H1 (cell line): ENCODE measurements around the gene SLC15A2. TPM values are rescaled to one million over a fixed set of nuclear protein-coding genes. Genes with fewer than 3 reads are reported as not detected.
A peak's percentile ranks its signal among the peaks of the same experiment; 100 is the strongest.

Source experiments
- CTCF ChIA-PET: fragments of 300-600 bp; sonication (Branson Sonifier 250); formaldehyde crosslinking; loops from one replicate; lab custom pipeline; 2021; ENCODE audit not compliant: partially characterized antibody; lab: Charles Lee
- POLR2A ChIA-PET: fragments of 300-600 bp; sonication (Branson Sonifier 250); formaldehyde crosslinking; loops from one replicate; lab custom pipeline; 2021; ENCODE audit warnings: inconsistent platforms; ENCODE audit not compliant: partially characterized antibody; lab: Charles Lee
- DNase-seq, 2 experiments: peaks; one replicate each; pipeline versions ENCODE4 v3.0.0 to v3.0.0-alpha.2; 2010 to 2022; ENCODE audit warnings: low spot score in 2 of 2, low read depth in 1 of 2, mixed read lengths in 1 of 2
- FAIRE-seq: peaks from 2 replicates; lab custom pipeline; 2011; peaks lifted over from hg19 to GRCh38; lab: Jason Lieb, UNC
- H2AFZ ChIP-seq: 2 replicates; pipeline ENCODE4 v1.8.1; 2012; ENCODE audit warnings: low read length, inconsistent platforms
- H2AK5ac ChIP-seq: 2 replicates; pipeline ENCODE4 v1.6.1; 2013; ENCODE audit warnings: low read depth, low read length
- H2BK120ac ChIP-seq: replicated peaks from 2 replicates; pipeline ENCODE3; 2013; ENCODE audit warnings: low read depth, low read length, inconsistent platforms
- H2BK12ac ChIP-seq: 2 replicates; pipeline ENCODE4 v1.6.1; 2013; ENCODE audit warnings: low read depth, low read length
- H2BK15ac ChIP-seq: 2 replicates; pipeline ENCODE4 v1.6.1; 2013; ENCODE audit warnings: low read length
- H2BK20ac ChIP-seq: 2 replicates; pipeline ENCODE4 v1.6.1; 2013; ENCODE audit warnings: low read length
- H2BK5ac ChIP-seq: 2 replicates; pipeline ENCODE4 v1.6.1; 2013; ENCODE audit warnings: low read depth, low read length
- H3K14ac ChIP-seq: 2 replicates; pipeline ENCODE4 v1.6.1; 2013; ENCODE audit warnings: inconsistent platforms; ENCODE audit not compliant: insufficient read length
- H3K18ac ChIP-seq: 2 replicates; pipeline ENCODE4 v1.6.1; 2013; ENCODE audit warnings: low read length; ENCODE audit errors: extremely low read depth
- H3K23ac ChIP-seq: 2 replicates; pipeline ENCODE4 v1.6.1; 2013; ENCODE audit warnings: inconsistent platforms; ENCODE audit not compliant: insufficient read length
- H3K23me2 ChIP-seq: 2 replicates; pipeline ENCODE4 v1.6.1; 2013; ENCODE audit warnings: low read depth, low read length
- H3K27ac ChIP-seq: 2 replicates; pipeline ENCODE4 v1.6.1; 2011; ENCODE audit warnings: low read depth, low read length, inconsistent platforms
- H3K27me3 ChIP-seq, 4 experiments: replicated peaks in 1 of 4; 1 replicate in 1 of 4; 2 replicates in 3 of 4; pipeline versions ENCODE4 v1.6.1 to v1.8.1; 2011 to 2013; ENCODE audit warnings: low read length in 3 of 4, mild to moderate bottlenecking in 3 of 4, inconsistent platforms in 2 of 4, mixed read lengths in 2 of 4, moderate library complexity in 1 of 4; ENCODE audit not compliant: control insufficient read depth in 3 of 4, insufficient read depth in 3 of 4; ENCODE audit errors: extremely low read depth in 1 of 4
- H3K36me3 ChIP-seq, 4 experiments: 2 replicates each; pipeline versions ENCODE4 v1.6.1 to v1.8.1; 2011 to 2013; ENCODE audit warnings: mild to moderate bottlenecking in 4 of 4, low read length in 3 of 4, moderate library complexity in 2 of 4, control low read depth in 1 of 4, inconsistent platforms in 1 of 4; ENCODE audit not compliant: insufficient read depth in 4 of 4, control insufficient read depth in 2 of 4
- H3K4ac ChIP-seq: replicated peaks from 2 replicates; pipeline ENCODE3; 2013; ENCODE audit warnings: low read length, low read depth, mixed read lengths, inconsistent platforms; ENCODE audit not compliant: insufficient read length
- H3K4me1 ChIP-seq, 4 experiments: replicated peaks in 1 of 4; 1 replicate in 1 of 4; 2 replicates in 3 of 4; pipeline versions ENCODE4 v1.6.1 to v1.8.1; 2011 to 2013; ENCODE audit warnings: low read length in 3 of 4, inconsistent platforms in 2 of 4, mixed read lengths in 1 of 4; ENCODE audit not compliant: insufficient read depth in 4 of 4, control insufficient read depth in 3 of 4
- H3K4me2 ChIP-seq, 2 experiments: 2 replicates each; pipeline versions ENCODE4 v1.6.1 to v1.8.1; 2011 to 2013; ENCODE audit warnings: low read depth in 2 of 2, low read length in 2 of 2, control low read depth in 1 of 2, inconsistent platforms in 1 of 2, mild to moderate bottlenecking in 1 of 2; ENCODE audit not compliant: insufficient read depth in 1 of 2
- H3K4me3 ChIP-seq, 4 experiments: fragments of 200-600, 300-600 bp in 1 of 4; sonication (generic), shearing (Covaris generic), sonication (Bioruptor Twin) in 1 of 4; 2 replicates each; pipeline versions ENCODE4 v1.5.1 to v1.8.1; 2011 to 2016; ENCODE audit warnings: low read length in 4 of 4, low read depth in 3 of 4, control low read depth in 2 of 4, inconsistent platforms in 2 of 4, mild to moderate bottlenecking in 2 of 4, mixed read lengths in 1 of 4, moderate library complexity in 1 of 4; ENCODE audit not compliant: insufficient read depth in 2 of 4; ENCODE audit errors: extremely low read depth in 1 of 4
- H3K56ac ChIP-seq: replicated peaks from 2 replicates; pipeline ENCODE3; 2013; ENCODE audit warnings: low read depth, mild to moderate bottlenecking, mixed read lengths, low read length, inconsistent platforms; ENCODE audit not compliant: insufficient read length
- H3K79me1 ChIP-seq: 2 replicates; pipeline ENCODE4 v1.6.1; 2013; ENCODE audit warnings: low read depth, low read length, control low read depth
- H3K79me2 ChIP-seq, 2 experiments: 2 replicates each; pipeline versions ENCODE4 v1.6.1 to v1.8.1; 2012 to 2013; ENCODE audit warnings: low read length in 2 of 2, mild to moderate bottlenecking in 2 of 2, inconsistent platforms in 1 of 2; ENCODE audit not compliant: insufficient read depth in 2 of 2, control insufficient read depth in 1 of 2
- H3K9ac ChIP-seq, 4 experiments: replicated peaks in 1 of 4; 1 replicate in 1 of 4; 2 replicates in 3 of 4; pipeline versions ENCODE4 v1.6.1 to v1.8.1; 2011 to 2013; ENCODE audit warnings: low read depth in 3 of 4, low read length in 3 of 4, control low read depth in 2 of 4, mild to moderate bottlenecking in 2 of 4, moderate library complexity in 2 of 4, inconsistent platforms in 1 of 4; ENCODE audit errors: extremely low read depth in 1 of 4
- H3K9me3 ChIP-seq, 2 experiments: 2 replicates each; pipeline versions ENCODE4 v1.6.1 to v1.8.1; 2012 to 2013; ENCODE audit warnings: mild to moderate bottlenecking in 2 of 2, moderate library complexity in 2 of 2, control low read depth in 1 of 2, inconsistent platforms in 1 of 2, low read depth in 1 of 2, low read length in 1 of 2, mixed read lengths in 1 of 2; ENCODE audit not compliant: insufficient read depth in 2 of 2
- H4K20me1 ChIP-seq, 2 experiments: replicated peaks in 1 of 2; 2 replicates each; pipeline versions ENCODE3 to v1.8.1; 2011 to 2013; ENCODE audit warnings: inconsistent platforms in 2 of 2, low read length in 2 of 2, mild to moderate bottlenecking in 1 of 2; ENCODE audit not compliant: insufficient read depth in 2 of 2, control insufficient read depth in 1 of 2
- H4K5ac ChIP-seq: 2 replicates; pipeline ENCODE4 v1.6.1; 2013; ENCODE audit warnings: low read length, low read depth, mixed read lengths, inconsistent platforms; ENCODE audit not compliant: insufficient read length
- H4K8ac ChIP-seq: 2 replicates; pipeline ENCODE4 v1.8.0; 2013; ENCODE audit warnings: mild to moderate bottlenecking, moderate library complexity, low read length, inconsistent platforms; ENCODE audit not compliant: insufficient read depth; ENCODE audit errors: extremely low read depth
- H4K91ac ChIP-seq: replicated peaks from 2 replicates; pipeline ENCODE3; 2013; ENCODE audit warnings: low read length, mixed read lengths, inconsistent platforms; ENCODE audit not compliant: insufficient read length
- CBX5 ChIP-seq: fragments of 300-800, 300-1000 bp; sonication (generic); IDR thresholded peaks from 2 replicates; pipeline ENCODE4 v1.7.1; 2016; ENCODE audit warnings: antibody characterized with exemption, low read length, low read depth
- PHF8 ChIP-seq: fragments of 200-600 bp; sonication (generic); conservative IDR thresholded peaks from 2 replicates; pipeline ENCODE4 v1.7.1; 2012; ENCODE audit warnings: low read depth, mild to moderate bottlenecking, inconsistent platforms, low read length, moderate library complexity
- POLR2AphosphoS5 ChIP-seq: IDR thresholded peaks from 2 replicates; pipeline ENCODE4 v1.6.1; 2011; ENCODE audit warnings: low read depth, low read length
- SIN3A ChIP-seq, 2 experiments: IDR thresholded peaks in 1 of 2; conservative IDR thresholded peaks in 1 of 2; 2 replicates each; pipeline ENCODE4 v1.6.1; 2011 to 2012; ENCODE audit warnings: low read length in 2 of 2, improper control_type of control experiment in 1 of 2, low read depth in 1 of 2, mild to moderate bottlenecking in 1 of 2
- SIX5 ChIP-seq: IDR thresholded peaks from 2 replicates; pipeline ENCODE4 v1.6.1; 2011; ENCODE audit warnings: mild to moderate bottlenecking, low read depth, low read length
- SUZ12 ChIP-seq: fragments of 200-600 bp; sonication (generic); IDR thresholded peaks from 2 replicates; pipeline ENCODE4 v1.6.1; 2012; ENCODE audit warnings: mild to moderate bottlenecking, inconsistent platforms, low read length, moderate library complexity, mixed read lengths
- ZNF274 ChIP-seq: IDR thresholded peaks from 2 replicates; pipeline ENCODE4 v1.7.0; 2012; ENCODE audit warnings: low read length, borderline replicate concordance; ENCODE audit errors: extremely low read depth
- WGBS, 2 experiments: shearing (Covaris generic) in 1 of 2; methylation state at CpG; one replicate each; pipeline versions ENCODE4 v1.1.6 to v1.1.7; 2013 to 2015; ENCODE audit warnings: low lambda C conversion rate in 2 of 2, mixed read lengths in 2 of 2, inconsistent platforms in 1 of 2, low coverage in 1 of 2, missing lambda C conversion rate in 1 of 2; ENCODE audit not compliant: insufficient replicate concordance in 2 of 2, insufficient coverage in 1 of 2, insufficient read length in 1 of 2; ENCODE audit errors: extremely low coverage in 1 of 2, missing lambda C conversion rate in 1 of 2; 5-methylcytosine and 5-hydroxymethylcytosine counted together
- polyA plus RNA-seq, 7 experiments: library from polyadenylated mRNA; depleted of rRNA in 3 of 7; stranded (reverse) in 5 of 7; unstranded in 2 of 7; fragments of >200 nt in 5 of 7; fragments of 200-250 nt in 2 of 7; gene quantifications; 1 replicate in 5 of 7; 2 replicates in 1 of 7; 4 replicates in 1 of 7; pipeline versions ENCODE4 v1.2.1 to v1.2.3, GENCODE V29; 2011 to 2013; ENCODE audit warnings: missing spikeins in 2 of 7, mixed read lengths in 2 of 7
- total RNA-seq: library from RNA; stranded (reverse); fragmentation: NEBNext Ultra II Directional; extraction: Animal tissue kit (Norgen Biotek cat#: 25700); gene quantifications from 2 replicates; pipeline ENCODE4 v1.2.1, GENCODE V29; 2021
- TF ChIP-seq, protein P1 (sequence below), 3 experiments: IDR thresholded peaks; 1 replicate in 2 of 3; 2 replicates in 1 of 3; pipeline versions ENCODE4 v1.5.1 to v1.6.1; 2011; ENCODE audit warnings: low read length in 3 of 3, mild to moderate bottlenecking in 3 of 3, inconsistent platforms in 2 of 3, low read depth in 1 of 3, moderate library complexity in 1 of 3; ENCODE audit not compliant: insufficient read depth in 1 of 3; ENCODE audit errors: control extremely low read depth in 1 of 3

The SLC15A2 gene
- total and polyA plus RNA-seq, 2 of the 8 experiments (the other 6 are each of a cell fraction or from before 2014, with no cell fraction given): 2.0 to 3.6 TPM

GRCh38 chr3:121992601-121993560, 98.7 kb downstream of the SLC15A2 start:
- H2BK5ac ChIP-seq: 0 out of 2 replicates have a peak overlapping the region, but pooled peaks have one; percentile 18
- no peaks in the 10 kb centered on the region for H3K9me3 ChIP-seq
- no peak overlapping the region for H2AK5ac ChIP-seq
- CTCF ChIA-PET: interaction anchor here (0.9 to 1.5 kb wide), 6 partner anchors 9 to 97 kb away, joined by 3 to 6 read pairs (median 3); no protein-coding TSS in a partner anchor
- no peaks in the 10 kb centered on the region for H3K27me3 ChIP-seq
- H3K9ac ChIP-seq: no peak overlapping the region
- WGBS, 2 experiments: 89% methylated on average over 22 of the region's 31 CpGs; no CpG with 5 or more reads in 1 of the 2 experiments
- no peak overlapping the region for H3K56ac ChIP-seq
- H2BK20ac ChIP-seq: no peak overlapping the region
- H3K18ac ChIP-seq: no peak overlapping the region
- no peak overlapping the region for H4K8ac ChIP-seq
- H3K36me3 ChIP-seq: no peaks in the 10 kb centered on the region
- H4K5ac ChIP-seq: no peak overlapping the region
- DNase-seq: no peak
- no peak overlapping the region for H3K27ac ChIP-seq
- no peak overlapping the region for H2BK120ac ChIP-seq
- POLR2A ChIA-PET: interaction anchor here (1.4 kb wide), 1 partner anchor 98 kb away, joined by 3 read pairs; no protein-coding TSS in a partner anchor
- no peak overlapping the region for H3K14ac ChIP-seq
- no peak overlapping the region for H3K23ac ChIP-seq
- H2AFZ ChIP-seq: no peak overlapping the region
- no peaks in the 10 kb centered on the region for H4K20me1 ChIP-seq
- H2BK15ac ChIP-seq: peak overlapping the region; percentile 12; the same call in 1 of the 2 replicates
- H2BK12ac ChIP-seq: no peak overlapping the region
- no peak overlapping the region for H3K4me3 ChIP-seq
- H3K23me2 ChIP-seq: no peaks in the 10 kb centered on the region
- no peak for FAIRE-seq
- peaks cover 0 to 6% (median 2%) of the 10 kb centered on the region in 4 experiments; a peak in 3 of 7 replicates for H3K4me1 ChIP-seq
- H3K4ac ChIP-seq: no peak overlapping the region
- no peaks in the 10 kb centered on the region for H3K79me1 ChIP-seq
- H4K91ac ChIP-seq: peak overlapping the region; percentile 20
- H3K79me2 ChIP-seq: no peaks in the 10 kb centered on the region
- H3K4me2 ChIP-seq: no peak overlapping the region
- TF ChIP-seq SIN3A (conservative IDR thresholded peaks at IDR 0.05 in 1 of 2, IDR thresholded peaks at IDR 0.05 in 1 of 2; ENCODE audit: low read depth in 1 of 2, low read length in 2 of 2) (no peak), CBX5 (no peak), SIX5 (no peak), ZNF274 (no peak), PHF8 (no peak), POLR2AphosphoS5 (no peak), SUZ12 (no peak)
- TF ChIP-seq, protein P1, sequence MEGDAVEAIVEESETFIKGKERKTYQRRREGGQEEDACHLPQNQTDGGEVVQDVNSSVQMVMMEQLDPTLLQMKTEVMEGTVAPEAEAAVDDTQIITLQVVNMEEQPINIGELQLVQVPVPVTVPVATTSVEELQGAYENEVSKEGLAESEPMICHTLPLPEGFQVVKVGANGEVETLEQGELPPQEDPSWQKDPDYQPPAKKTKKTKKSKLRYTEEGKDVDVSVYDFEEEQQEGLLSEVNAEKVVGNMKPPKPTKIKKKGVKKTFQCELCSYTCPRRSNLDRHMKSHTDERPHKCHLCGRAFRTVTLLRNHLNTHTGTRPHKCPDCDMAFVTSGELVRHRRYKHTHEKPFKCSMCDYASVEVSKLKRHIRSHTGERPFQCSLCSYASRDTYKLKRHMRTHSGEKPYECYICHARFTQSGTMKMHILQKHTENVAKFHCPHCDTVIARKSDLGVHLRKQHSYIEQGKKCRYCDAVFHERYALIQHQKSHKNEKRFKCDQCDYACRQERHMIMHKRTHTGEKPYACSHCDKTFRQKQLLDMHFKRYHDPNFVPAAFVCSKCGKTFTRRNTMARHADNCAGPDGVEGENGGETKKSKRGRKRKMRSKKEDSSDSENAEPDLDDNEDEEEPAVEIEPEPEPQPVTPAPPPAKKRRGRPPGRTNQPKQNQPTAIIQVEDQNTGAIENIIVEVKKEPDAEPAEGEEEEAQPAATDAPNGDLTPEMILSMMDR (IDR thresholded peaks at IDR 0.05; ENCODE audit: control extremely low read depth in 1 of 3, insufficient read depth in 1 of 3, low read depth in 1 of 3, low read length in 3 of 3): no peak
